HCT116 (cell line): ENCODE measurements around the gene VANGL1.

Source experiments
- CBX3 ChIP-seq: IDR thresholded peaks from 2 replicates; pipeline ENCODE4 v1.6.1; 2012; ENCODE audit warnings: low read depth
- CTCF ChIP-seq, 3 experiments: fragments of 200-600 bp in 1 of 3; sonication (generic) in 1 of 3; IDR thresholded peaks in 2 of 3; conservative IDR thresholded peaks in 1 of 3; 2 replicates each; pipeline ENCODE4 v1.5.1; 2012 to 2017; ENCODE audit warnings: low read depth in 2 of 3, low read length in 2 of 3, antibody characterized with exemption in 1 of 3, borderline replicate concordance in 1 of 3, control low read depth in 1 of 3, mild to moderate bottlenecking in 1 of 3, mixed read lengths in 1 of 3, mixed run types in 1 of 3, moderate library complexity in 1 of 3; ENCODE audit not compliant: insufficient read depth in 1 of 3
- EGR1 ChIP-seq: IDR thresholded peaks from 2 replicates; pipeline ENCODE4 v1.6.1; 2012; ENCODE audit warnings: low read depth
- EZH2 ChIP-seq: fragments of 200-600 bp; sonication (generic); IDR thresholded peaks from 2 replicates; pipeline ENCODE4 v1.6.1; 2017; ENCODE audit warnings: antibody characterized with exemption, mixed run types
- POLR2A ChIP-seq: IDR thresholded peaks from 2 replicates; pipeline ENCODE4 v1.7.0; 2011; ENCODE audit warnings: borderline replicate concordance; ENCODE audit not compliant: insufficient read depth, insufficient read length; ENCODE audit errors: extremely low read depth
- RAD21 ChIP-seq: IDR thresholded peaks from 2 replicates; pipeline ENCODE4 v1.6.1; 2012; ENCODE audit warnings: low read depth, mild to moderate bottlenecking
- SIN3A ChIP-seq: IDR thresholded peaks from 2 replicates; pipeline ENCODE4 v1.6.1; 2012; ENCODE audit warnings: low read depth
- SRF ChIP-seq: IDR thresholded peaks from 2 replicates; pipeline ENCODE4 v1.6.1; 2012; ENCODE audit warnings: low read depth
- YY1 ChIP-seq: IDR thresholded peaks from 2 replicates; pipeline ENCODE4 v1.6.1; 2011; ENCODE audit warnings: low read length, low read depth, moderate library complexity, mild to moderate bottlenecking; ENCODE audit not compliant: insufficient replicate concordance; ENCODE audit errors: extremely low read depth
- ZNF274 ChIP-seq: fragments of 200-500 bp; sonication (Bioruptor generic); IDR thresholded peaks from 2 replicates; pipeline ENCODE4 v1.6.1; 2014; ENCODE audit warnings: mild to moderate bottlenecking, low read depth, low read length, inconsistent platforms

GRCh38 chr1:115654125-115654524 is 12.4 kb downstream of the VANGL1 start:
- TF ChIP-seq SRF (no peak), RAD21 (no peak), EGR1 (no peak), SIN3A (no peak), CTCF (IDR thresholded peaks at IDR 0.05 in 2 of 3, conservative IDR thresholded peaks at IDR 0.05 in 1 of 3; ENCODE audit: borderline replicate concordance in 1 of 3, insufficient read depth in 1 of 3, low read depth in 2 of 3, low read length in 2 of 3) (no peak), YY1 (no peak), EZH2 (no peak), POLR2A (no peak), ZNF274 (no peak), CBX3 (no peak)
